IPS-20b (cell line): ENCODE measurements around the gene NRAP.

Experiments used
- H3K27ac ChIP-seq: one replicate; pipeline ENCODE4 v1.5.1; 2013; ENCODE audit warnings: low read length
- H3K27me3 ChIP-seq: 2 replicates; pipeline ENCODE4 v1.6.1; 2013; ENCODE audit warnings: mild to moderate bottlenecking, low read length, inconsistent platforms; ENCODE audit not compliant: insufficient read depth
- H3K36me3 ChIP-seq: 2 replicates; pipeline ENCODE4 v1.6.1; 2013; ENCODE audit warnings: low read depth, mild to moderate bottlenecking, inconsistent platforms, low read length, moderate library complexity; ENCODE audit not compliant: insufficient read depth
- H3K4me1 ChIP-seq: 2 replicates; pipeline ENCODE4 v1.6.1; 2013; ENCODE audit warnings: mild to moderate bottlenecking, control low read depth, inconsistent platforms, low read length, moderate library complexity; ENCODE audit not compliant: insufficient read depth
- H3K4me3 ChIP-seq: 2 replicates; pipeline ENCODE4 v1.5.1; 2013; ENCODE audit warnings: mild to moderate bottlenecking, low read length, inconsistent platforms
- H3K9ac ChIP-seq: 2 replicates; pipeline ENCODE4 v1.6.1; 2013; ENCODE audit warnings: low read depth, mild to moderate bottlenecking, inconsistent platforms, low read length, moderate library complexity
- H3K9me3 ChIP-seq: 2 replicates; pipeline ENCODE4 v1.6.1; 2013; ENCODE audit warnings: mild to moderate bottlenecking, low read depth, low read length, inconsistent platforms; ENCODE audit not compliant: insufficient read depth

NRAP gene

DNA sequence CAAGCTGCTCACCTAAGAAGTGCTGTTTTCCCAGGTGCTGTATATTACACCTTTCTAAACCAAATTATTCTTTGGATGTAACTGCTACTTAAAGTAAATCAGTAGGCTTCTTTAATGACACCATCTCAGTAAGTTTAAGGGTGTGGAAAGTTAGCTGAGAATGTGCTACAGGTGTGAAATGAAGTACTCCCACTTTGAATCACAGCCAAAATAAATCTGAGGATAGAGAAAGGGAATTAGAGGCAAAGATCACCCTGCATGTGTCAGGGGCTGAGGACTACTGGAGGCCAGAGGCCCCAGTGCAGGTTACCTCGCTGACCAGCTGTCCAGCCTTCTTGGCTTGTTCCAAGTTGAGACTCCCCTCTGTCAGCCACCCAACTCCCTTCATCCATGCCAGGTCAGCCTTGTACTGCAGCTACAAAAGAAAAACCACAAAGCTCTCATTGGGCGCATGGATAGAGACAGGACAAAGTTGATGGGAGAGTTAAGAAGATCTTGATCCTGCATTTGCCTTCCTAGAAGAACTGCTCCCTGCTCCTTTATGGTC lies 35.2 kb downstream of the NRAP start:
- Histone ChIP-seq H3K4me1 (no peaks in the 10 kb centered on the region; the same call in 1 of the 2 replicates), H3K27ac (no peak overlapping the region), H3K9ac (no peak overlapping the region), H3K9me3 (no peaks in the 10 kb centered on the region), H3K27me3 (peaks cover 7% of the 10 kb centered on the region; the same call in 1 of the 2 replicates), H3K36me3 (no peaks in the 10 kb centered on the region), H3K4me3 (no peak overlapping the region)

DNA sequence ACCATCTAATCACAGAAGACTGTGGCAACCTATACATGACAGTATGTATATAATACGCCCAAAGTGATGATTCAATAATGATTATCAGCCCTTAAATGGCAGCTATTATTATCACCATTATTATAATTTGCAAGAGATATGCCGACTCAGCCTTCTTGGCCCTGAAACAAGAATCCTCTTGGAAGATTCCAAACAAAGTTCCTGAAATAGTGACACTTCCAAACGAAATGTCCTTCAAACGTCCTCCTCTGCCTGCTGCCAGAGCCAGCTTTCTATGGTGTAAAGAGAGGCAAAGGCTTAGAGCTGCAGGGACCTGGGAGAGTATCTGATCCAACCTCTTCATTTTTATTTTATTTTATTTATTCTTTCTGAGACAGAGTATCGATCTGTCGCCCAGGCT lies 36.0 kb downstream of the NRAP start:
- H3K4me3 ChIP-seq = no peak overlapping the region
- peaks cover 7% of the 10 kb centered on the region; the same call in 1 of the 2 replicates for H3K27me3 ChIP-seq
- H3K36me3 ChIP-seq = no peaks in the 10 kb centered on the region
- no peak overlapping the region for H3K9ac ChIP-seq
- H3K27ac ChIP-seq = no peak overlapping the region
- no peaks in the 10 kb centered on the region; the same call in 1 of the 2 replicates for H3K4me1 ChIP-seq
- H3K9me3 ChIP-seq = no peaks in the 10 kb centered on the region

DNA sequence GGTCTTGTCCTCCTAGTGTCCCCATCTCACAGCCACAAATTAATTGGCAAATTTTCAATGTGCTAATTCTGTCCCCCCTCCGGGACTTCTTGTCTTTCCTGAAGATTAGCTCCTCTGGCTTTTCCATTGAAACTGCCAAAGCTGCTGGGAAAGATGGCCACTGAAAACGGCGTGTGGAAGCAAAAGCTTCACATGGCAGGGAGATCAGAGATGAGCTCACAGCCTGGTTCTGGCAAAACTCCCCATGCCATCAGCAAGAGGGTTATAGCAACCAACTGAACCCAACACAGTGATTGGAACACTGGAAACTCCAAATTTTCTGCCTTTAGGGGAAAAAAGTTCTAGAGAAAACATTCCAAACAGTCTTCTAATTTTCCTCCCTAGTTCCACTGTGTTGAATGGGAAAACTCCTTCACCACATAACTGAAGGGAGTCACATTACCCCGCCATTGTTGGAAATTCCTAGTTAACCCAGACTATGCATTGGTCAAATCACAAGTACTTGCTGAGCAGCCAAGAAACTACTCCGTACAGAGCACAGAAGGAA lies 37.0 kb downstream of the NRAP start:
- peaks cover 7% of the 10 kb centered on the region; the same call in 1 of the 2 replicates for H3K27me3 ChIP-seq
- H3K4me1 ChIP-seq = no peaks in the 10 kb centered on the region; the same call in 1 of the 2 replicates
- H3K4me3 ChIP-seq = no peak overlapping the region
- no peak overlapping the region for H3K9ac ChIP-seq
- H3K27ac ChIP-seq = no peak overlapping the region
- H3K36me3 ChIP-seq = no peaks in the 10 kb centered on the region
- no peaks in the 10 kb centered on the region for H3K9me3 ChIP-seq

DNA sequence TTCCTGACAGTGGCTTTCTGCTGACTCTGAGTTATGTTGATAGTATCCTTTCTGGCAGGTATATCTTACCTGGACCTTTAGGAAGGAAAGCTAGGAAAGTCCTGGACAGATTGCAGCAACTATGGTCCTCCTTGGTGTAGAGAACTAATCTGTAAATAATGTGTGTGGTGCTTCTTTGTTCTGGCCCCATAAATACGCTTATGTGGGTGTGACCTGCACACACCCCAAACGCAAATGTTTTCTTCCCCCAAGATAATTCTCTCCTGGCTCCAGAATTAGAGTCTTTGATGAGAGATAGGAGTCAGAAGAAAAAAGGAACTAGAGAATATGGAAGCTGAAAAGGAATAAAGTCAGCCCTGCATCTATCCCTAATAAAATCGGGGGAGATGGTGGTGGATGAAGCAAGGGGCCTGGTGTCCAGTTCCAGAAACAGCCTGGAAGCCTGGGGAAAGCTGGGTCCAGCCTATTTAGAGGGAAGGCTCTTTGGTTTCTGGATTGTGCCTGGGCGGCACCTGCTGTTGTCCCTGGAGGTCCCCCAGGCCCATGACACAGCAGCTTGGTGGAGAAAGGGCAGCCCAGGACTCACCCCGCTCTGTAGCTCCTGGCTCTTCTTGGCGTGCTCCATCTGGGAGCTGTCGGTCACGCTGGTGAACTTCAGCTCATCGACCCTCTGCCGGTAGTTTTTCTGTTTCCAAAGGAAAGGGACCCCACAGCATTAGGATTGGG lies 38.2 kb downstream of the NRAP start:
- Histone ChIP-seq H3K27ac (no peak overlapping the region), H3K36me3 (no peaks in the 10 kb centered on the region), H3K27me3 (peaks cover 7% of the 10 kb centered on the region; the same call in 1 of the 2 replicates), H3K4me3 (no peak overlapping the region), H3K9ac (no peak overlapping the region), H3K4me1 (peaks cover 2% of the 10 kb centered on the region; the same call in 1 of the 2 replicates), H3K9me3 (no peaks in the 10 kb centered on the region)

DNA sequence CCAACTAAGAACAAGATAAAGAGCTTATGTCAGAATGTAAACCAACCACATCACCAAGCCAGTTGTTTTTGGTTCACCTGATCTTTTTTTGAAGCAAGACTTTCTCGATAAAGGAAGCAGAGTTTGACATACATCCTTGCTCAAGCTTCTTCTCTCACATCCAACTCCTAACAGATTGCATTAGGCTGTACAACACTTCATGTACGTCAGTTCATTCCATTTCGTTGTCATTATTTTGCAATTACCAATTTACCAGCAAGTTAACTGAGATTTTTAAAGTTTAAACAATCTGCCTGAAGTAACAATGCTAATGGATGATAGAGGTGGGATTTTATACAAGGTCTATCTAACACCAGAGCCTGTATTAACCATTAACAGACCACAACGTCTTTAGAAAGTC lies 41.0 kb downstream of the NRAP start:
- Histone ChIP-seq H3K36me3 (no peaks in the 10 kb centered on the region), H3K27me3 (peaks cover 7% of the 10 kb centered on the region; the same call in 1 of the 2 replicates), H3K9ac (no peak overlapping the region), H3K4me3 (no peak overlapping the region), H3K27ac (no peak overlapping the region), H3K9me3 (no peaks in the 10 kb centered on the region), H3K4me1 (peaks cover 7% of the 10 kb centered on the region; the same call in 1 of the 2 replicates)

DNA sequence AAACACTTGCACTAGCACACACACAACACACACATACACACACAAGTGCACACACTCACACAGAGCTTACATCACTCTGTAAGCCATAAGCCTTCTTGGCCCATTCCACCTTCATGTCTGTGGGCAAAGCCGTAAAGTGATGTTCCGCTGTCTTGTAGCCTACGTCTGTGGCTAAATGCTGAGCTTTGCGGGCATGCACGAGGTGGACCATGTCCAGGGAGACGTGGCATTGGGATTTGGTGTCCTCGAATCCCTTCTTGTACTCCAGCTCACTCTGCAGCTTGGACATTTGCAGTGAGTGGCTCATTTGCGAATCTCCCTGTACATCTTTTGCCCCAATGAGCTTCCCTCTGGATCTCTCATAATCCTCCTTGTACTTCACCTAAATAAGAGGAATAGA lies 42.0 kb downstream of the NRAP start:
- no peaks in the 10 kb centered on the region for H3K36me3 ChIP-seq
- H3K9ac ChIP-seq = no peak overlapping the region
- H3K27ac ChIP-seq = no peak overlapping the region
- peaks cover 7% of the 10 kb centered on the region; the same call in 1 of the 2 replicates for H3K27me3 ChIP-seq
- H3K4me3 ChIP-seq = no peak overlapping the region
- peaks cover 15% of the 10 kb centered on the region; the same call in 1 of the 2 replicates for H3K4me1 ChIP-seq
- H3K9me3 ChIP-seq = no peaks in the 10 kb centered on the region

DNA sequence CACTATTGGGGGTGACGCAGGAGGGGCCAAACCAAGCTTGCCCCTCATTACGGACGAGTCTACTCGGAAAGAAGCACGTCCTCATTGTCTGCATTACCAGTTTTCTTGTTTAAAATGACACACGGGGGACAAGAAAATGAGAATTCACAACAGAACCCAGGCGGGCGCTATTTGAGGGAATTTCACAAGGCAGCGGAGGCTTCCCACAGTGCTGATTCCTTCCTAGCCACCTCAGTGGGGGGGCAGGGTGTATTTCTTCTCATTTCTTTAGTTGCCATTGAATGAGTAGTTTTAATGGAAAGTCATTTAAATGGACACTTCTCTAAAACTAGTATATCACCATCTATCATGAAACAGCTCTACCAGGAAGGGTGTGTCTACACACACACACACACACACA lies 42.9 kb downstream of the NRAP start:
- Histone ChIP-seq H3K9ac (no peak overlapping the region), H3K27ac (no peak overlapping the region), H3K27me3 (no peaks in the 10 kb centered on the region; the same call in 1 of the 2 replicates), H3K4me3 (no peak overlapping the region), H3K36me3 (no peaks in the 10 kb centered on the region), H3K9me3 (no peaks in the 10 kb centered on the region), H3K4me1 (peaks cover 22% of the 10 kb centered on the region; the same call in 1 of the 2 replicates)

DNA sequence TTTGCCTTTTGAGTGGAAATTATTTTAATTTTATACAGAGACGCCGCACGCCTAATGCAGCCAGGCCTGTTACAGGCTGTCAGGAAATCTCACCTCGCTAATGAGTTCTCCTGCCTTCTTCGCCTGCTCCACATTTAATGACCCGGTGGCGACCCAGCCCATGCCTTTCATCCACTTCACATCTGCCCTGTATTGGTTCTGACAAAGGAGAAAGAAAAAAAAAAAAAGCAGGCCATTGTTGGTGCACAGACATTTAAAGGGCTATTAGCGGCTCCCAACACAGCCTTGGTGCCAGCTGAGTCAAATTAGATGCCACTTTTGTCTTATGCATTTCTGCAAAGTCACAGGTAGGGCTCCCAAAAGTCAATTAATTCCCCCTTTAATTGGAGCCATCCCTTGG lies 43.3 kb downstream of the NRAP start:
- no peak overlapping the region for H3K9ac ChIP-seq
- H3K36me3 ChIP-seq = no peaks in the 10 kb centered on the region
- H3K4me1 ChIP-seq = peaks cover 27% of the 10 kb centered on the region; the same call in 1 of the 2 replicates
- no peak overlapping the region for H3K4me3 ChIP-seq
- peaks cover 3% of the 10 kb centered on the region; the same call in 1 of the 2 replicates for H3K27me3 ChIP-seq
- H3K9me3 ChIP-seq = no peaks in the 10 kb centered on the region
- no peak overlapping the region for H3K27ac ChIP-seq

DNA sequence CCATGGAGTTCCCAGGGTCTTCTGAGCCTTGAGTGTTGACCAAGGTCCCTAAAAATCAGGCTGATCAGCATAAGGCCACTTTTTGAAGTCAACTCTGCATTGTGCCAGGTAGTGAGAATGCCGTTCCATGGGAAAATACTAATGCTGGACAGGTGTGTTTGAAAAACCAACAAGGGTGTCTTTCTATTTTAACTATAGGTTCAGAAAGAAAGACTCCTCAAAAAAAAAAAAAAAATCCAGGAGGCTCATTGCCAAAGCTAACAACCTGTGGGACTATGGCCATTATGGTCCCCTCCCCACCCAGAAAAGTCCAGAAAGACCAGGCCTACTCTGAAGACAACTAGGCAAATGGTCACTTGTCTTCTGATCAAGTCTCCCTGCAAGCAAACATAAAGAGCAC lies 44.4 kb downstream of the NRAP start:
- Histone ChIP-seq H3K9ac (no peak overlapping the region), H3K27ac (no peak overlapping the region), H3K36me3 (no peaks in the 10 kb centered on the region), H3K4me3 (no peak overlapping the region), H3K9me3 (no peaks in the 10 kb centered on the region), H3K4me1 (peaks cover 28% of the 10 kb centered on the region; the same call in 1 of the 2 replicates), H3K27me3 (peaks cover 14% of the 10 kb centered on the region)

DNA sequence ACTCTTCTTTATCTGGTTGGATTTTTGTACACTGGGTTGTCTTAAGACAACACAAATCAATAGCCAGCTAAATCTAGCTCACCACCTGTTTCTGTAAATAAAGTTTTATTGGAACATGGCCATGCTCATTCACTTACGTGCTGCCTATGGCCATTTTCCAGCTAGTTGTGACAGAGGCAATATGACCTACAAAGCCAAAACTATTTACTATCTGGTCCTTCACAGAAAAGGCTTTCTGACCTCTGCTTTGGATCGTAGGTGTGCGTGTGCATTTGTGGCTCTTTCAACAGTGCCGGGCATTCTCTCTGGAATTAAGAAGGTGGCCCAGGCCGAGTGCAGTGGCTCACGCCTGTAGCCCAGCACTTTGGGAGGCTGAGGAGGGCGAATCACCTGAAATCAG lies 45.5 kb downstream of the NRAP start:
- H3K9ac ChIP-seq = no peak overlapping the region
- H3K36me3 ChIP-seq = no peaks in the 10 kb centered on the region
- peaks cover 22% of the 10 kb centered on the region for H3K27me3 ChIP-seq
- no peak overlapping the region for H3K4me3 ChIP-seq
- H3K27ac ChIP-seq = no peak overlapping the region
- no peaks in the 10 kb centered on the region for H3K9me3 ChIP-seq
- peaks cover 33% of the 10 kb centered on the region; the same call in 1 of the 2 replicates for H3K4me1 ChIP-seq

DNA sequence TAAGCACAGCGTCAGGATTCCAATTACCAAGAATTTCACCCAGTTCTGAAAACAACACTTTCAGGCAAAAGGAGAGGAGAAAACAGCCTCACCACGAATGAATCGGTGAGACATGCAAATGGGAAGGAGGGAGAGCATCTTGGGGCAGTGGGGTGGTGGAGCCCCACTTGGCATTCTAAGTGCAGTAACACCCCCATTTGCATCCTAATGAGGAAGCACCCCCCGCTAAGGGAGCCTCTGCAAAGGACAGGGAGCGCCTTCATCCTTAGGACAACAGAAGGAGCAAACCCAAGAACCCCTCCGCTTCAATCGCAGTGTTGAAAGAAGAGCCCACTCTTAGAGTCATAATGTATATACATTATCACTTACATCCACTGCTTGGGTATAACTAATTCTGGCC lies 46.8 kb downstream of the NRAP start:
- H3K27me3 ChIP-seq = peaks cover 33% of the 10 kb centered on the region
- no peaks in the 10 kb centered on the region for H3K9me3 ChIP-seq
- H3K27ac ChIP-seq = no peak overlapping the region
- no peak overlapping the region for H3K9ac ChIP-seq
- peaks cover 33% of the 10 kb centered on the region; the same call in 1 of the 2 replicates for H3K4me1 ChIP-seq
- H3K4me3 ChIP-seq = peak overlapping the region; percentile 53; the same call in 1 of the 2 replicates
- no peaks in the 10 kb centered on the region for H3K36me3 ChIP-seq
